Thoracic aorta (tissue), 2 donors: ENCODE data around the gene SLC9C2. TPM values are rescaled to one million over a fixed set of nuclear protein-coding genes. Genes with fewer than 3 reads are reported as not detected.

ENCODE experiments used
- ATAC-seq: fragments of 150-250 bp; one replicate; pipeline ENCODE4 v1.8.0; 2017; ENCODE audit warnings: low read depth; ENCODE audit not compliant: insufficient number of reproducible peaks, low FRiP score
- DNase-seq: peaks from one replicate; pipeline ENCODE4 v3.0.0-alpha.2; 2020; ENCODE audit warnings: low spot score
- H3K27ac ChIP-seq, 2 donors: fragments of 200-600 bp; sonication (generic); 1 replicate in 1 of 2; 2 replicates in 1 of 2; pipeline ENCODE4 v1.5.1; 2016; ENCODE audit warnings: mild to moderate bottlenecking in 2 of 2, moderate library complexity in 2 of 2
- H3K27me3 ChIP-seq: fragments of 200-600 bp; sonication (generic); replicated peaks from 2 replicates; pipeline ENCODE4 v1.6.0; 2016; ENCODE audit warnings: mild to moderate bottlenecking; ENCODE audit not compliant: insufficient read depth
- H3K36me3 ChIP-seq: fragments of 200-600 bp; sonication (generic); one replicate; pipeline ENCODE4 v1.5.1; 2016
- H3K4me1 ChIP-seq, 2 donors: fragments of 200-600 bp; sonication (generic); 1 replicate in 1 of 2; 2 replicates in 1 of 2; pipeline versions ENCODE4 v1.5.1 to v1.6.0; 2016; ENCODE audit warnings: low read depth in 2 of 2, mild to moderate bottlenecking in 1 of 2; ENCODE audit not compliant: control insufficient read depth in 1 of 2
- H3K4me3 ChIP-seq: fragments of 200-600 bp; sonication (generic); 2 replicates; pipeline ENCODE4 v1.5.1; 2016; ENCODE audit warnings: mild to moderate bottlenecking
- H3K9me3 ChIP-seq: fragments of 200-600 bp; sonication (generic); 2 replicates; pipeline ENCODE4 v1.5.1; 2016
- total RNA-seq, 2 donors: library from RNA; depleted of rRNA; stranded (reverse); fragments of >200 nt; gene quantifications; one replicate each; pipeline versions ENCODE4 v1.1.0 to v1.2.3, GENCODE V29; 2016
- TF ChIP-seq, protein P1 (sequence below): fragments of 200-600 bp; sonication (generic); IDR thresholded peaks from one replicate; pipeline ENCODE4 v1.5.1; 2019; ENCODE audit warnings: antibody characterized with exemption

SLC9C2 gene
- total RNA-seq, 2 donors from 2014 or later, result not detected

DNA sequence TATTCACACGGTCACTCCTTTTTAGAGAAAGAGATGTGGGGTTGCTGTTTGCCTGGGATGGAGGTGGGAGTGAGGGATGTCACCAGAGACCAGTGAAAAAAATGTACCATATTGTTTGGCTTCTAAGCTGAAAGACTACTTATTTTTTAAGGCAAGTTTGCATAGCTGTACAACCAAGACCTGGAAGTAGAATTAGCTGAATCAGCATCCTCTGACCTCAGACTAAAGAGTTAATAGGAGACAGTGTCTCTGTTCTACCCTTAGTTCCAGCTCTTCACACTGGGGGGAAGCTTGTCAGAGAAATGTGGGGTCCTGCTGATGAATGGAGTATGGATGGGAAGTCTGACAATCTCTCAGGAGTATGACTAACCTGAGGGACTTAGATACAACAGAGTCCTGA, 41.6 kb downstream of the SLC9C2 start:
- no peak overlapping the region for H3K4me3 ChIP-seq
- DNase-seq (no peak), ATAC-seq (no peak)
- TF ChIP-seq, protein P1, sequence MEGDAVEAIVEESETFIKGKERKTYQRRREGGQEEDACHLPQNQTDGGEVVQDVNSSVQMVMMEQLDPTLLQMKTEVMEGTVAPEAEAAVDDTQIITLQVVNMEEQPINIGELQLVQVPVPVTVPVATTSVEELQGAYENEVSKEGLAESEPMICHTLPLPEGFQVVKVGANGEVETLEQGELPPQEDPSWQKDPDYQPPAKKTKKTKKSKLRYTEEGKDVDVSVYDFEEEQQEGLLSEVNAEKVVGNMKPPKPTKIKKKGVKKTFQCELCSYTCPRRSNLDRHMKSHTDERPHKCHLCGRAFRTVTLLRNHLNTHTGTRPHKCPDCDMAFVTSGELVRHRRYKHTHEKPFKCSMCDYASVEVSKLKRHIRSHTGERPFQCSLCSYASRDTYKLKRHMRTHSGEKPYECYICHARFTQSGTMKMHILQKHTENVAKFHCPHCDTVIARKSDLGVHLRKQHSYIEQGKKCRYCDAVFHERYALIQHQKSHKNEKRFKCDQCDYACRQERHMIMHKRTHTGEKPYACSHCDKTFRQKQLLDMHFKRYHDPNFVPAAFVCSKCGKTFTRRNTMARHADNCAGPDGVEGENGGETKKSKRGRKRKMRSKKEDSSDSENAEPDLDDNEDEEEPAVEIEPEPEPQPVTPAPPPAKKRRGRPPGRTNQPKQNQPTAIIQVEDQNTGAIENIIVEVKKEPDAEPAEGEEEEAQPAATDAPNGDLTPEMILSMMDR, result no peak
- no peaks in the 10 kb centered on the region for H3K9me3 ChIP-seq
- no peaks in the 10 kb centered on the region for H3K4me1 ChIP-seq
- H3K36me3 ChIP-seq, result no peaks in the 10 kb centered on the region
- no peaks in the 10 kb centered on the region for H3K27me3 ChIP-seq
- H3K27ac ChIP-seq, result no peak overlapping the region

DNA sequence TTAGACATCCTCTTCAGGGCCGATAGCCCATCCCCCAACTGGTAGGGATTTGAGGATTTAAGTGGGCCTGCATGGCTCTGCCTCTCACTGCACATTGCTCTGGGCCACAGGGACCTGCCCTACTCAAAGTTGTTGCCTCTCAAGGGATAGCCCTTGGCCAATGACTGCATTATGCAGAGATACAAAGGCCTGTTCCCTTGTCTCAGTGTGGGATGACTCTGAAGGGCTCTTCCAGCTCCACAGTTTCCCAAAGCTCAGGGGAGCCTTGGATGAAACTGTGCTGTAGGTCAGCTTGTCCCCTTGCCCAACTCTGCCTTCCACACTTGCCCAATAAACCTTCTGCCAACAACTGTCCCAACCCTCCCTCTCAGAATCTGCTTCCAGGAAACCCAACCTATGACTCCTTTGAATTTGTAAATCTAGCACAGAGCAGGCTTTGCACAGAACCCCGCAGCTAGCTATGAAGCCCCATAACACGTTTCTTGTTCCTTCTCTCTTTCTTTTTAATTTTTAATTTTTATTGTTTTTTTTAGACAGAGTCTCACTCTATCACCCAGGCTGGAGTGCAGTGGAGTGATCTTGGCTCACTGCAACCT, 42.5 kb downstream of the SLC9C2 start:
- H3K27me3 ChIP-seq, result no peaks in the 10 kb centered on the region
- TF ChIP-seq, protein P1, result no peak

DNA sequence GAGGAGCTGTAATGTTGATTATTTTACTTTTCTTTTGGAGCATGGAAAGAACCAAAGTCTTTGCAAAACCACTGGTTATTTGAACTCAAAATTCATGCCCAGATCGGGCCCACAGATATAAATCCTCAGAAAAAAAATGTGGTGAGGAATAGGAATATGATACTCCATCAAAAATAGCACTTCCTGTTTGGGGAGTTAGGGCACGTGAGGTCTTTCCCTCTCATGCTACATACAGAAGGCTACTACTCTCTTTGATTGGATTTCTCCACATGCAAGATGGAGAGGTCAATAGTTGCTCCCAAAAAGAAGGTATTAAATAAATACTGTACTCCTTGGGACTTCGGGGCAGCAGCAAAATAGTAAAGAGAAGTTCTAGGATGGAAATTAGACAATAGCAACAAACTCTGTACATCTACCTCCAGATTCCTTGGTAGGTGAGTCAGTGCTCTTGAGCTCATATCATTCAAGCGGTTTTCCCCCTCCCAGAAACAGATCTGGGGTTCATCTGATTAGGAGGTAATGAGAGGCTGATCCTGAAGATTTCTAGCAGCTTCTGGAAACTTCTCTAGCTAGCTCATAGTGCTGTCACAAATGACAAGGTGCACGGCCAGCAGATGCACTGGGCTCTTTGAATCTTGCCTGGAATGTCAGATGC, 47.1 kb downstream of the SLC9C2 start:
- H3K36me3 ChIP-seq, result no peaks in the 10 kb centered on the region
- H3K4me1 ChIP-seq, result no peaks in the 10 kb centered on the region
- no peak for DNase-seq
- no peaks in the 10 kb centered on the region for H3K27me3 ChIP-seq
- H3K27ac ChIP-seq, result no peak overlapping the region
- H3K4me3 ChIP-seq, result no peak overlapping the region
- TF ChIP-seq, protein P1, result no peak
- no peaks in the 10 kb centered on the region for H3K9me3 ChIP-seq
- ATAC-seq, result no peak

More for the DNA sequence above, 42.5 kb downstream of the SLC9C2 start:
- Histone ChIP-seq H3K9me3 (no peaks in the 10 kb centered on the region), H3K36me3 (no peaks in the 10 kb centered on the region), H3K27ac (no peak overlapping the region), H3K4me1 (no peaks in the 10 kb centered on the region), H3K4me3 (no peak overlapping the region)
- DNase-seq, result no peak
- no peak for ATAC-seq

DNA sequence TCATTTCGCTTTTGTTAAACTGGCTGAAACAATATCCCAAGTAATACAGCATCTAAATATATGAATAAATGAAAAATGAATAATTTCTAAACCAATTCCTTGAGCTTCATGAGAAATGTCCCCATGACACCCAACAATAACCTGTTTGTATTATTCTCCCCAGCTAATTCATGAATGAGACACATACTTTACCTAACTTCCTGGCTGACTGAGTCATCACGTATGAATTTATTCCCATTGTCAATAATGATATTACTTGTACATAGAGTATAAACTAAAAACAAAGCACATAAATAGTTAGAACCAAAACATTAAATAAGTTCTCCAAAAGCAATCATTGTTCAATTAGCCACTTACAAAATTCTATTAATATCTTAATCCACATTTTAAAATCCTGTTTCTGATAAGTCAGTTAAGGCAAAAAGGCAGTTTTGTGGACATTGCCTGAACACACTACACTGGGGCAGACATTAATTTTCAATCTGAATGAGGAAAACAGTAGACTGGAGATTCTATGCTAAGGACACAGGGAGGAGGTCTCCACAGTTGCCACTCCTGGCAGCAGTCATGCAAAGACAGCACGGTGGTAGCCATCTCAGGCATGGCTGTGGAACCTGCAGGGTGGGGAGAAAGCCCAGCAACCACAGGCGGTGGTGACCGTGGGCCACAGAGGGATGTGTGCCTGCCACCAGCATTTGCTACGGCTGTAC, 48.2 kb downstream of the SLC9C2 start:
- no peak for ATAC-seq
- Histone ChIP-seq H3K9me3 (no peaks in the 10 kb centered on the region), H3K27ac (no peak overlapping the region), H3K36me3 (no peaks in the 10 kb centered on the region), H3K4me3 (no peak overlapping the region), H3K4me1 (no peaks in the 10 kb centered on the region), H3K27me3 (no peaks in the 10 kb centered on the region)
- no peak for DNase-seq
- TF ChIP-seq, protein P1, result no peak

DNA sequence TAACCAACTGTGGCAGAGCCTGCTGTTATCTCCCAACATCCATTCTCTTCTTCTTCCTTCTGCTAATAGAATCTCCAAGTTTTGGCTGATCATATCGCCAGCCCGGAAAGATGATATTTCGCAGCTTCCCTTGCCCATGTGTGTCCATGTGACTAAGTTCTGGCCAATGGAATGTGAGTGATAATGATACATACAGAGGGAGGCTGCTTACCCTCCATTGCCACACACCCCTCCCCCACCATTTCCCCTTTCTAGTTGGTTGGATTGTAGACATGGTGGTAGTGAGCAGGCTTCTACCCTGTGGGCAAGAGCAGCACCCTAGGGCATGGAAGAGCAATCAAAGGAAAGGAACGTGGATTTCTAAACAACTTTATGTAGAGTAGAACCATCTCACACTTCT, 48.8 kb downstream of the SLC9C2 start:
- no peaks in the 10 kb centered on the region for H3K4me1 ChIP-seq
- no peak overlapping the region for H3K4me3 ChIP-seq
- H3K9me3 ChIP-seq, result no peaks in the 10 kb centered on the region
- no peak for ATAC-seq
- TF ChIP-seq, protein P1, result no peak
- no peaks in the 10 kb centered on the region for H3K27me3 ChIP-seq
- no peak for DNase-seq
- no peaks in the 10 kb centered on the region for H3K36me3 ChIP-seq
- H3K27ac ChIP-seq, result no peak overlapping the region
